OCI-LY1 (cell line): ENCODE results near the gene MYO18B.

Source experiments
- H2AFZ ChIP-seq: fragments of 200-600 bp; sonication (generic), shearing (Covaris generic); 2 replicates; pipeline ENCODE4 v1.6.0; 2014; ENCODE audit warnings: antibody characterized with exemption, mild to moderate bottlenecking, low read length
- H3F3A ChIP-seq: fragments of 200-600 bp; sonication (generic), shearing (Covaris generic); 2 replicates; pipeline ENCODE4 v1.6.0; 2014; ENCODE audit warnings: mild to moderate bottlenecking, antibody characterized with exemption, low read length, moderate library complexity; ENCODE audit not compliant: insufficient read depth
- H3K27ac ChIP-seq: fragments of 200-600 bp; sonication (generic); 2 replicates; pipeline ENCODE4 v1.5.1; 2014; ENCODE audit warnings: low read length, mixed run types, mild to moderate bottlenecking, low read depth; ENCODE audit not compliant: poor library complexity, severe bottlenecking
- H3K27me3 ChIP-seq: fragments of 200-600 bp; sonication (generic); 2 replicates; pipeline ENCODE4 v1.6.0; 2014; ENCODE audit warnings: antibody characterized with exemption, mild to moderate bottlenecking, low read length, moderate library complexity; ENCODE audit not compliant: insufficient read depth
- H3K36me3 ChIP-seq: fragments of 200-600 bp; sonication (generic); 2 replicates; pipeline ENCODE4 v1.6.1; 2014; ENCODE audit warnings: mild to moderate bottlenecking, antibody characterized with exemption, low read length, moderate library complexity, mixed read lengths; ENCODE audit not compliant: insufficient read depth
- H3K4me1 ChIP-seq: fragments of 200-600 bp; sonication (generic); 2 replicates; pipeline ENCODE4 v1.5.1; 2014; ENCODE audit warnings: mild to moderate bottlenecking, low read length, moderate library complexity; ENCODE audit not compliant: insufficient read depth, severe bottlenecking
- H3K4me2 ChIP-seq: fragments of 200-600 bp; sonication (generic), shearing (Covaris generic); 2 replicates; pipeline ENCODE4 v1.6.1; 2014; ENCODE audit warnings: low read length
- H3K4me3 ChIP-seq: fragments of 200-600 bp; sonication (generic); 2 replicates; pipeline ENCODE4 v1.5.1; 2014; ENCODE audit warnings: low read length, low read depth, mild to moderate bottlenecking, mixed read lengths; ENCODE audit not compliant: poor library complexity, severe bottlenecking
- H3K79me2 ChIP-seq: fragments of 200-600 bp; shearing (Covaris generic); 2 replicates; pipeline ENCODE4 v1.6.1; 2016; ENCODE audit warnings: mixed run types, low read length, mixed read lengths; ENCODE audit not compliant: insufficient read depth
- H3K9ac ChIP-seq: fragments of 200-600 bp; sonication (generic), shearing (Covaris generic); 2 replicates; pipeline ENCODE4 v1.6.1; 2014; ENCODE audit warnings: mild to moderate bottlenecking, low read length, mixed read lengths
- H3K9me2 ChIP-seq: fragments of 200-600 bp; sonication (generic), shearing (Covaris generic); 2 replicates; pipeline ENCODE4 v1.6.1; 2014; ENCODE audit warnings: low read depth, mild to moderate bottlenecking, low read length, mixed read lengths
- H3K9me3 ChIP-seq: fragments of 200-600 bp; shearing (Covaris generic); 2 replicates; pipeline ENCODE4 v1.6.1; 2014; ENCODE audit warnings: low read length, mixed read lengths
- H4K20me1 ChIP-seq: fragments of 200-600 bp; sonication (generic), shearing (Covaris generic); 2 replicates; pipeline ENCODE4 v1.6.0; 2016; ENCODE audit warnings: mild to moderate bottlenecking, low read length; ENCODE audit not compliant: insufficient read depth
- EZH2 ChIP-seq: fragments of 200-600 bp; sonication (generic), shearing (Covaris generic); IDR thresholded peaks from 2 replicates; pipeline ENCODE4 v1.8.0; 2017; ENCODE audit warnings: borderline replicate concordance, mixed run types, mild to moderate bottlenecking, antibody characterized with exemption, low read length, moderate library complexity, mixed read lengths
- TF ChIP-seq, protein P1 (sequence below): fragments of 200-600 bp; sonication (generic), shearing (Covaris generic); IDR thresholded peaks from 2 replicates; pipeline ENCODE4 v1.5.1; 2017; ENCODE audit warnings: mild to moderate bottlenecking, antibody characterized with exemption, low read length, moderate library complexity, mixed read lengths

Gene MYO18B

GRCh38 chr22:25709758-25710157 is 32.2 kb upstream of the MYO18B start:
- Histone ChIP-seq H4K20me1 (no peaks in the 10 kb centered on the region), H3K4me3 (no peak overlapping the region), H3K79me2 (no peaks in the 10 kb centered on the region), H3F3A (no peaks in the 10 kb centered on the region), H3K27me3 (no peaks in the 10 kb centered on the region), H3K4me1 (no peaks in the 10 kb centered on the region), H3K4me2 (no peak overlapping the region), H3K9ac (no peak overlapping the region), H3K9me2 (no peaks in the 10 kb centered on the region), H3K27ac (no peak overlapping the region), H3K36me3 (no peaks in the 10 kb centered on the region), H3K9me3 (no peaks in the 10 kb centered on the region), H2AFZ (no peak overlapping the region)
- TF ChIP-seq EZH2 = no peak
- TF ChIP-seq, protein P1, sequence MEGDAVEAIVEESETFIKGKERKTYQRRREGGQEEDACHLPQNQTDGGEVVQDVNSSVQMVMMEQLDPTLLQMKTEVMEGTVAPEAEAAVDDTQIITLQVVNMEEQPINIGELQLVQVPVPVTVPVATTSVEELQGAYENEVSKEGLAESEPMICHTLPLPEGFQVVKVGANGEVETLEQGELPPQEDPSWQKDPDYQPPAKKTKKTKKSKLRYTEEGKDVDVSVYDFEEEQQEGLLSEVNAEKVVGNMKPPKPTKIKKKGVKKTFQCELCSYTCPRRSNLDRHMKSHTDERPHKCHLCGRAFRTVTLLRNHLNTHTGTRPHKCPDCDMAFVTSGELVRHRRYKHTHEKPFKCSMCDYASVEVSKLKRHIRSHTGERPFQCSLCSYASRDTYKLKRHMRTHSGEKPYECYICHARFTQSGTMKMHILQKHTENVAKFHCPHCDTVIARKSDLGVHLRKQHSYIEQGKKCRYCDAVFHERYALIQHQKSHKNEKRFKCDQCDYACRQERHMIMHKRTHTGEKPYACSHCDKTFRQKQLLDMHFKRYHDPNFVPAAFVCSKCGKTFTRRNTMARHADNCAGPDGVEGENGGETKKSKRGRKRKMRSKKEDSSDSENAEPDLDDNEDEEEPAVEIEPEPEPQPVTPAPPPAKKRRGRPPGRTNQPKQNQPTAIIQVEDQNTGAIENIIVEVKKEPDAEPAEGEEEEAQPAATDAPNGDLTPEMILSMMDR = no peak

- H2AFZ ChIP-seq = no peak overlapping the region
- H3K9ac ChIP-seq = no peak overlapping the region
- H3K4me1 ChIP-seq = no peaks in the 10 kb centered on the region
- no peaks in the 10 kb centered on the region for H3K9me2 ChIP-seq
- H3K27me3 ChIP-seq = no peaks in the 10 kb centered on the region
- H3K79me2 ChIP-seq = no peaks in the 10 kb centered on the region
- no peak overlapping the region for H3K27ac ChIP-seq
- no peak overlapping the region for H3K4me3 ChIP-seq
- H3K9me3 ChIP-seq = no peaks in the 10 kb centered on the region
- H4K20me1 ChIP-seq = no peaks in the 10 kb centered on the region
- H3K36me3 ChIP-seq = no peaks in the 10 kb centered on the region
- no peaks in the 10 kb centered on the region for H3F3A ChIP-seq
- TF ChIP-seq, protein P1 = no peak
- TF ChIP-seq EZH2 = no peak
- H3K4me2 ChIP-seq = no peak overlapping the region
Measured at GRCh38 chr22:25710501-25710900, 31.5 kb upstream of the MYO18B start.

DNA sequence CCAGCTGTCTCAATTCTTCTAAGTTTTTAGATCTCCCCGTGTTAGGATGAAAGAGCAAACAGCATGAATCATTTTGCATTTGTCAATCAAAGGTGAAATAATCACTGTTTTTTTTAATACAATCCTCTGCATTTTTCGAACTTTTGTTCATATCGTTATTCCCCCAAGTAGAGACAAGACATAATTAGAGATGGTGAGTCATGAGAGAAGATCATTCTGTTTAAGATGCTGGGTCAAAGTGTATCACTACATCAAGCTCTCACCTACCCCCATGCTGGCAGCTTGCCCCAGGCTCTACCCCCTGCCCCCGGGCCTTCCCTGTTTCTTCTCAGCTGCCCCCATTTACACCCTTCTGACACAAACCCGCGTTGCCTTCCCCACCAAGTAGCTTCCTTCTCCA is 30.5 kb upstream of the MYO18B start:
- TF ChIP-seq EZH2 = no peak
- TF ChIP-seq, protein P1 = no peak
- Histone ChIP-seq H3K27me3 (no peaks in the 10 kb centered on the region), H3K4me3 (no peak overlapping the region), H3K9me3 (no peaks in the 10 kb centered on the region), H3K4me2 (no peak overlapping the region), H3K79me2 (no peaks in the 10 kb centered on the region), H2AFZ (no peak overlapping the region), H3K9me2 (no peaks in the 10 kb centered on the region), H4K20me1 (no peaks in the 10 kb centered on the region), H3K4me1 (no peaks in the 10 kb centered on the region), H3K36me3 (no peaks in the 10 kb centered on the region), H3F3A (no peaks in the 10 kb centered on the region), H3K9ac (no peak overlapping the region), H3K27ac (no peak overlapping the region)
